Hepatocyte (in vitro differentiated cells): ENCODE results near the gene GIMAP8. TPM values are rescaled to one million over a fixed set of nuclear protein-coding genes. Genes with fewer than 3 reads are reported as not detected.

ENCODE experiments used
- DNase-seq: peaks from one replicate; pipeline ENCODE4 v3.0.0-alpha.2; 2016; ENCODE audit warnings: low spot score
- H2AFZ ChIP-seq: fragments of 200-600 bp; sonication (generic); 2 replicates; pipeline ENCODE4 v1.6.0; 2016; ENCODE audit warnings: antibody characterized with exemption, mild to moderate bottlenecking
- H3K27ac ChIP-seq: fragments of 200-600 bp; sonication (generic); 2 replicates; pipeline ENCODE4 v1.5.1; 2016; ENCODE audit warnings: mild to moderate bottlenecking
- H3K27me3 ChIP-seq: fragments of 200-600 bp; sonication (generic); 2 replicates; pipeline ENCODE4 v1.6.1; 2016
- H3K36me3 ChIP-seq: fragments of 200-600 bp; sonication (generic); replicated peaks from 2 replicates; pipeline ENCODE4 v1.5.1; 2016; ENCODE audit warnings: low read depth; ENCODE audit not compliant: insufficient read depth
- H3K4me1 ChIP-seq: fragments of 200-600 bp; sonication (generic); 2 replicates; pipeline ENCODE4 v1.5.1; 2016; ENCODE audit warnings: mild to moderate bottlenecking, moderate library complexity; ENCODE audit not compliant: insufficient read depth
- H3K4me2 ChIP-seq: fragments of 200-600 bp; sonication (generic); 2 replicates; pipeline ENCODE4 v1.6.0; 2016
- H3K4me3 ChIP-seq: fragments of 200-600 bp; sonication (generic); 2 replicates; pipeline ENCODE4 v1.5.1; 2016; ENCODE audit warnings: mild to moderate bottlenecking
- H3K79me2 ChIP-seq: fragments of 200-600 bp; sonication (generic); 2 replicates; pipeline ENCODE4 v1.6.0; 2017; ENCODE audit warnings: mild to moderate bottlenecking
- H3K9me2 ChIP-seq: fragments of 200-600 bp; sonication (generic); replicated peaks from 2 replicates; pipeline ENCODE4 v1.6.0; 2017; ENCODE audit warnings: mild to moderate bottlenecking; ENCODE audit not compliant: insufficient read depth
- H3K9me3 ChIP-seq: fragments of 200-600 bp; sonication (generic); 2 replicates; pipeline ENCODE4 v1.5.1; 2016; ENCODE audit warnings: low read depth, mild to moderate bottlenecking
- H4K20me1 ChIP-seq: fragments of 200-600 bp; sonication (generic); 2 replicates; pipeline ENCODE4 v1.6.0; 2016; ENCODE audit warnings: mild to moderate bottlenecking; ENCODE audit not compliant: insufficient read depth, poor library complexity, severe bottlenecking
- CTCF ChIP-seq: fragments of 200-600 bp; sonication (generic); IDR thresholded peaks from 2 replicates; pipeline ENCODE4 v1.5.1; 2016; ENCODE audit warnings: antibody characterized with exemption, mild to moderate bottlenecking; ENCODE audit not compliant: poor library complexity
- EZH2 ChIP-seq: fragments of 200-600 bp; sonication (generic); IDR thresholded peaks from 2 replicates; pipeline ENCODE4 v1.6.1; 2016; ENCODE audit warnings: antibody characterized with exemption, mild to moderate bottlenecking, borderline replicate concordance
- EZH2phosphoT487 ChIP-seq: fragments of 200-600 bp; sonication (generic); IDR thresholded peaks from one replicate; pipeline ENCODE4 v1.6.1; 2018; ENCODE audit warnings: antibody characterized with exemption, mild to moderate bottlenecking, low read depth, moderate library complexity; ENCODE audit not compliant: unreplicated experiment, severe bottlenecking
- WGBS: methylation state at CpG from one replicate; pipeline ENCODE4 v1.1.6; 2016; ENCODE audit warnings: low lambda C conversion rate; ENCODE audit errors: missing lambda C conversion rate; 5-methylcytosine and 5-hydroxymethylcytosine counted together
- polyA plus RNA-seq: library from polyadenylated mRNA; unstranded; fragments of >200 nt; fragmentation: Nextera tagmentation; extraction: Ambion mirVana; gene quantifications from 2 replicates; pipeline ENCODE4 v1.2.1, GENCODE V29; 2016
- total RNA-seq: library from RNA; depleted of rRNA; stranded (reverse); fragments of >200 nt; gene quantifications from 2 replicates; pipeline ENCODE4 v1.2.3, GENCODE V29; 2014

GIMAP8 gene
- total and polyA plus RNA-seq, 2 experiments from 2014 or later: 0.10 TPM; not detected in 1

- Histone ChIP-seq H3K9me3 (no peaks in the 10 kb centered on the region), H3K27ac (no peak overlapping the region), H3K9me2 (no peaks in the 10 kb centered on the region), H3K36me3 (no peaks in the 10 kb centered on the region), H3K4me2 (no peak overlapping the region), H3K79me2 (peaks cover 2% of the 10 kb centered on the region), H3K4me3 (no peak overlapping the region), H2AFZ (no peak overlapping the region), H3K4me1 (peaks cover 29% of the 10 kb centered on the region), H4K20me1 (no peaks in the 10 kb centered on the region), H3K27me3 (no peaks in the 10 kb centered on the region)
- peak; percentile 6 for DNase-seq
- 97% methylated on average over 21 of the region's 22 CpGs for WGBS
- TF ChIP-seq CTCF: no peak
- no peak for TF ChIP-seq EZH2
- no peak for TF ChIP-seq EZH2phosphoT487
Measured at GRCh38 chr7:150408393-150409299, 41.8 kb upstream of the GIMAP8 start.

- H3K4me3 ChIP-seq: no peak overlapping the region
- peaks cover 21% of the 10 kb centered on the region for H3K4me1 ChIP-seq
- H4K20me1 ChIP-seq: no peaks in the 10 kb centered on the region
- no peak overlapping the region for H2AFZ ChIP-seq
- no peaks in the 10 kb centered on the region for H3K9me2 ChIP-seq
- no peaks in the 10 kb centered on the region for H3K27me3 ChIP-seq
- H3K27ac ChIP-seq: no peak overlapping the region
- no peak overlapping the region for H3K4me2 ChIP-seq
- 89% methylated on average over 9 of the region's 10 CpGs for WGBS
- no peaks in the 10 kb centered on the region for H3K79me2 ChIP-seq
- TF ChIP-seq CTCF: no peak
- no peak for TF ChIP-seq EZH2phosphoT487
- no peak for TF ChIP-seq EZH2
- no peak for DNase-seq
- no peaks in the 10 kb centered on the region for H3K36me3 ChIP-seq
- no peaks in the 10 kb centered on the region for H3K9me3 ChIP-seq
Measured at GRCh38 chr7:150409300-150410030, 41.0 kb upstream of the GIMAP8 start.

- no peak overlapping the region for H3K4me3 ChIP-seq
- no peak overlapping the region for H3K27ac ChIP-seq
- H3K27me3 ChIP-seq: no peaks in the 10 kb centered on the region
- WGBS: 92% methylated on average over 7 of the region's 7 CpGs
- TF ChIP-seq EZH2phosphoT487 (no peak), CTCF (no peak), EZH2 (no peak)
- no peak overlapping the region for H2AFZ ChIP-seq
- peaks cover 17% of the 10 kb centered on the region for H3K4me1 ChIP-seq
- no peaks in the 10 kb centered on the region for H3K79me2 ChIP-seq
- no peak for DNase-seq
- no peak overlapping the region for H3K4me2 ChIP-seq
- no peaks in the 10 kb centered on the region for H3K9me3 ChIP-seq
- H3K9me2 ChIP-seq: no peaks in the 10 kb centered on the region
- no peaks in the 10 kb centered on the region for H4K20me1 ChIP-seq
- no peaks in the 10 kb centered on the region for H3K36me3 ChIP-seq
Measured at GRCh38 chr7:150410131-150410530, 40.3 kb upstream of the GIMAP8 start.
